HG03135 (cell line): ENCODE results near the gene PON3.
"Not testable (repeated sequence)": the region's sequence is repeated elsewhere in the genome, so short reads cannot be mapped to it uniquely, and the experiment has no call there.

Experiments
- ATAC-seq: cut with Tn5 transposase; IDR thresholded peaks from one replicate; pipeline ENCODE4 v1.9.1; 2021; ENCODE audit warnings: mild to moderate bottlenecking, moderate library complexity; ENCODE audit not compliant: unreplicated experiment

PON3 gene

DNA sequence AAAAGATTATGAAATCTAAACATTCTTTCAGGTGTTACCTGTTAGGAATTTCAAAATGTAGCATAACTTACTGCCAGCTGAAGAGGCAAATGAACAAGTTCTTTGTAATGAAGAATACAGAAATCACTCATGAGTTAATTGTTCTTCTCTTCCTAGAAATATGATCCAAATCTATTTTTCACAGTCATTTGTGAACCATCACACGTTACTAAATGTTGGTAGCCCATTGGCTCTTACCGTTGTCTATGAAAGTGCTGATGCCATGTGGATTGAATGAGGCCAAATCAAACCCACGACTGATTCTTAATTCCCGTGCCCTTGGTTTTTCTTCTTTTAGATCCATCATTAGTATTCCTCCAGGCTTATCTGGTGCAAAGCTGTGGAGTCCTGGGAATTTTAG lies 15.9 kb upstream of the PON3 start:
- ATAC-seq: no peak

DNA sequence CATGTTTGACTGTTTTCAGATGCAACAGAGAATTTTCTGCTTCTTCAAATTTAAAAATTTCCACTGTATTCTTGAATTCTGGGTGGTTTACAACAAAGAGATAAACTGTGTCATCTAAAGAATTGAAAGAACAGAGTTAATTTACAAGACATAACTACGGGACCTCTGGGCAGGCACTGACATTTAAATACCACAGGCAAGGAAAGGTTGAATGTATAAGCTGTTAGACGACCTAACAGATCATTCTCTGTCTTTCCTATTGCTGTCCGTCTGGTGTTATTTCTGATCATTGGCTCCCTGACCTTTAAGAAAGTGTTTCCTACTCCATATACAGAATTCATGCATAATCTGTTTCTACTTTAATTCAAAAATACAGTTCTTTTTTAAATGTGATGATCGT lies 15.5 kb upstream of the PON3 start:
- no peak for ATAC-seq

DNA sequence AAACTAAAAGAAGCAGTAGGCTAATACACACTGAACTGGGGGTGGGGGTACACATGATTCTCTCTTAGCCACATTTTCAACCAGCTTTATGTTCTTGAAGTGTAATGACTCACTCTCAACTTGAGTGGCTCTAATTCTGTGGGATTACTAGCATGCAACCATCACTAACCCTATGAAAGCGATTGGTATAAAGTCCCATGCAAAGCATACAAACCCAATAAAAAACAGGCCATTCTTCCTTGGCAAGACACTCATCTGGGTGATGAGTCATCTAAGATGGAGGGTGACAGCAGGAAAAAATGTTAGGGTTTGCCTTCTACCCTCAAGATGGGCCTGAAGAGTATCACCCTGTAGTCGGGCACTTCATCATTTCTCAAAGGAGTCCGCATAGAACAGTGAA lies 14.9 kb upstream of the PON3 start:
- no peak for ATAC-seq

DNA sequence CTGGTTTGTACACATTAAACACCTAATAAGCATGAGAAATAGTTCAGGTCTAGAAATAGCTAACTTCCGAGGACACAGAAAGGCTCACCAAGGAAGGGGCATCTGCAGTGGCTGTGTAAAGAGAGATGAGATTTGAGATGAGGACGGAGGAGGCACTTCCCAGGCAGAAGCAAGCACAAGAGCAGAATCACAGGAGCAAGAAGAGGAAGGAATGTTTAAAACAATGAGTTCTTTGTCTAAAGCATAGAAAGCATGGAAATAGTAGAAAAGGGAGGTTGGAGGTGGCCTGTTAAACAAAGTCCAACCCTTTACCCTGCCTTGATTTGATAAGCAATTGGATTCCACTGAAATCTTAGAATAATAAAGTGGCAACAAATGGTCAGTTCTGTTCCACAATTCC lies 11.6 kb upstream of the PON3 start:
- no peak for ATAC-seq

DNA sequence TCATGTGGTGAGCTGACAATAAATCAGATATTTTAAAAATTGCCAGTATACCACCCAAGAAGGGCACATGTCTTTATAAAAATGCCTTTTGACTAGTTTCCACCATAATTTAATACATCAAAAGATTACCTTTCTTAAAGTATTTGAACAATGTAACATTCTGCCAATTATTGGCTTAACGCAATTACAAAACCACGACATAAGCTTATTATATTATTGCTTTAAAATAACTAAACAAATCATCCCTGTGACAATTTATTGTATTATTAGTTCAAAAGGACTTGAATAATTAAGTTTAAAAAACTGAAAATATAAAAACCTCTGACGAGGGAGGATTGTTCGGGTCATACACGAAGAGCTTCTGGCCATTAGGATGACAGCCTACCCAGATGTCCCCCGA lies 9.6 kb upstream of the PON3 start:
- ATAC-seq: no peak

DNA sequence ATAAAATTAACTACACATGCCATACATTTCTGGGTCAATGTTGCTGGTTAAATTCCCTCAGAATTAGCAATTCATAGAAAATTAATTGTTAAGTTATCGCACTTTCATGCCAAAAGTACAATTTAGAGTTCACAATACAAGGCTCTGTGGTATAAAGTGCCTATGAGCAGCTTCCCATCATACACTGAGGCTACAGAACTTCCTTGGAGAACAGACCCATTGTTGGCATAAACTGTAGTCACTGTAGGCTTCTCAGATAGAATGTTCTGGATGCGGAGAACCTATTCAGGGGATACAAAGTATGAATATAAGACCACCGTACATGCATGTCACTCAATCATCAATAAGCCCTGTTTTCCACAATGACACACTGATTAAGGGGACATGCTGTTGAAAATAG lies 9.0 kb upstream of the PON3 start:
- ATAC-seq: no peak

DNA sequence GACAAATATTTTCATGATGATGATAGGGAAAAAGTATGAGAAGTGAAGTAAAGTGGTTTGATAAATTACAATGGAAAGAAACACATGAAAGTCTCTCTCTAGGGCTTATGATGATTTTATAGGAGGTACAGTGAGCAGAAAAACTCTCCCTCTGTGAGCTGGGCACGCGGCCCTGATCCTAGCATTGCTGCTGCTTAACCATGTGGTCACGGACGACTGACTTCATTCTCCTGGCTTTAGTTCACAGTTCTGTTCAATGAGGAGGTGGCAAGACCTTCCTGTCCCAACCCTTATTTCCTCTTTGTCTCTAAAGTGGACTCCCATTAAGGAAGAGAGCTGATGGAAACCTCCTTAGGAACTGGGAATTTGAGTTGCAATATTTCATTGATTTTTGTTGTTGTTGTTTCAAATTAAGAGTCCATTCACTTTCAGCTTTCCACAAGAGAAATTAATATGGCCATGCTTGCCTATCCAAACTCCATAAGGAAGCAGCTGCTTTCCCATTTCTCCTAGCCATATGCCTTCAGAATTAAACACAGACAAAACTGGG lies 8.2 kb upstream of the PON3 start:
- no peak for ATAC-seq

DNA sequence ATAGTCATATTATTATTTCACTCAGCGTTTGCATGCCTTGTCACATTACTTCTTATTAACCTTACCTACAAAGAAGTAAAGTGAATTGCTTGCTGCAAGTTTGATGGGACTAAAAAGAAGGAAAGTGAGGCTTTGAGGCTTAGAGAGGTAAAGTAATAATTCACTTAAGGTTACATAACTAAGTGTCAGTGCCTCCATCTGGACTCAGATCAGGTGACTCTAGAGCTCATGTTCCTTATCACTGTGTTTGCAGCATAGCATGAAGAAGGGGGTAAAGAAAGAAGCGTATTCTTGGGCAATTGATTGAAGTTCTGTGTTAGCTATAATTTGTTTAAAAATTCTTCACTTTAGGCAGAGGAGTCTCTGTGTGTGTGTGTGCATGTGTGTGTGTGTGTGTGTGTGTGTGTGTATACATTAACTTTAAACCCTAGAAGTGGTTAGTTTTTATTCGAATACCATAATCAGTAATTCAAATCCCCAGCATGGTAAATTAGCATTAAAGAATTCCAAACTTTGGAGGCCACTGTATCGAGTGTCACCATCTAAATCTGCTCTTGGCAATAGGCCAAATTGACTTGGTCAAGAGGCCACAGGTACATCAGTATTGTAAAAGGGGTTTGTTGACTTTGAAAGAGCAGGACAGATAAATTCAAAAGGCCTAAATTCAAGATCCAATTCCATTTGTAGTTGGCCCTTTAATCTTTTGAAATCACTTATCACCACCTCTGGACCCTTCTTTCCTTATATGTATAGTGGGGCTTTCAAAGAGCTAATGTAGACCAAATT lies 2.2 kb upstream of the PON3 start:
- no peak for ATAC-seq

DNA sequence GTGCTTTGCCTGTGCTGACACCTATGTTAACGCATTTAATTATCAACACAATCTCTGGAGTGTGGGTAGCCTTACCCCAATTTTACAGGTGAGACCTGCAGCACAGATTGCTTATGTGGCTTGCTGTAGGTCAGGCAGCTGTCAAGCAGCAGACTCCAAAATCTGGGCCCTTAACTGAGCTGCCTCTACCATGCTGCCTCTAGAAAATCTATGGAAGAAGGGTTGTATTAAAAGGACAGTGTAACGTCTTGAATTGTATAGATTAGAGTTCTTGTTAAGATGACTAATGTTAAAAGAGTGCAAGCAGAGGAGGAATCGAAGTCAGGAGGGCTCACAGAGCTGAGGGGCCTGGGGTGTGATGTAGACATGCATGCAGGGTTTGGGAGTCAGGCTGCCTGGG lies 1.2 kb upstream of the PON3 start:
- no peak for ATAC-seq

DNA sequence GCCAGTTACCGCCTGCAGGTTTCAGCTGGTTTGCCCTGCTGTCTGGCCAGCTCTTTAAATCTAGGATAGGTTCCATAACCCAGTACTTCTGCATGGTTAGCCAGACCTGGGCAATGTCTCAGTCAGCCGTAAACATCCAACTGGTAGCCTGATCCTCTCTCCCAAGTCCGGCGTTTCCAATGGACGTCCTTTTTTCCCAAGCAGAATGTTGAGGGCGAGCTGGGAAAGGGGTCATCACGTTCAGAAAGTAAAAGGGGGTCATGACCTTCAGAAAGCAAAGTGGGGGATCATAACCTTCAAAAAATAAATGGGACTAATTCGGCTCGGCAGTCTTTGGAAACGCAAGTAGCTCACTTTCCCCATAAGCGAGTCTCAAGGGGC lies 430 bp downstream of the PON3 start:
- no peak for ATAC-seq

DNA sequence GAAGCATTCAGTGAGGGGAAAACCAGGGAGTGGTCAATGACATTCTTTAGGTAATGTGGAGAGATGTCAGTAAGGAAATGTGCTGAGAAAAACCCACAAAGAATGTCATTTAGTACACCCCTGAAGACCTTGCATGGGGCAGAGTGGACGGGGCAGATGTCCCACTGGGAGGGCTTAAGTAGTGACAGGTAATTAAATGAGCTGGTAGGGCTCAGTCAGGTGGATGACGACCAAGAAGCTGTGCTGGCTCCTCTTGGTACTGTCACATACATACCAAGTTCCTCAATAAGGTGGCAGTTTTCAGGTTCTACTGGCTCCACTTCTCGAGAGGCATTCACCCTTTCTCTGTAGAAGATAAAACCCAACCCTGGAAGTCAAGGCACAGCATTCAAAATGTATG lies 1.8 kb downstream of the PON3 start:
- no peak for ATAC-seq

DNA sequence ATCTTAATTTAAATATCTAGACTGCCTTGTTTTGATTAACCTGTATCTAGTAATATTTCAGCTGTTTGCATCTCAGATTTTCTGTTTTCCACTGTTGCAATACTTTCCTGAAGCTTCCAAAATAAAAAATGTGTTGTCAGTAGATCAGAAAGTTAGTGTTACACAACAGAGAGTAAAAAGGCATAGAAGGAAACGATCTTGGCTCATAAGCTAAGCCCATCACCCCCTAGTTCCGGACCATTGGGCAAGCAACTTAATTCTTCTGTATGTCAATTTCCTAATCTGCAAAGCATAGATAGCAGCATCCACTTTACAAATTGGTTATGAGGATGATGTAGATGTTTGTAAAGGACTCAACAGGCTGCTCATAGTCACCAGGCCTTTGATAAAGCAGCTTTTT lies 4.4 kb downstream of the PON3 start:
- no peak for ATAC-seq

DNA sequence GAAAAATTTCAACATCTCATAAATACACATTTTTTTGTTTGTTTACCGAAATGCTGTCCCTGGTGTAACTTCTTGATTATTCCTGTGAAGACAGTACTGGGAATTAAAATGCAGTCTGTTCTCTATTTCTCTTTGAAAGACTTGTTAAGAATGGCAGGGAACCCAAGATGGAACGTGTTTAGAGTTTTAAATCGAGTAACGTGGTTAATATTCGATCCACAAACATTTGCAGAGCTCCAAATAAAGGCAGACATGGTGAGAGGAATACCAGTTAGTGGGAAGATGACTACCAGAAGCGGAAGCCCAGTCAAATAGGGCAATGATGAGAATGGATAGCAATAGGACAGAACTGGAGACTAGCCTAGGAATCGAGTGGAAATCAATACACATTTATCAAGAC lies 6.7 kb downstream of the PON3 start:
- ATAC-seq: no peak

DNA sequence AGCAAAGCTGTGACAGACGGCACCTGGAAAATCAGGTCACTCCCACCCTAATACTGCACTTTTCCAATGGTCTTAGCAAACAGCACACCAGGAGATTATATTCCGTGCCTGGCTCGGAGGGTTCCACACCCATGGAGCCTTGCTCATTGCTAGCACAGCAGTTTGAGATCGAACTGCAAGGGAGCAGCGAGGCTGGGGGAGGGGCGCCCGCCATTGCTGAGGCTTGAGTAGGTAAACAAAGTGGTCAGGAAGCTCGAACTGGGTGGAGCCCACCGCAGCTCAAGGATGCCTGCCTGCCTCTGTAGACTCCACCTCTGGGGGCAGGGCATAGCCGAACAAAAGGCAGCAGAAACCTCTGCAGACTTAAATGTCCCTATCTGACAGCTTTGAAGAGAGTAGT lies 16.7 kb downstream of the PON3 start:
- not testable (repeated sequence) for ATAC-seq

DNA sequence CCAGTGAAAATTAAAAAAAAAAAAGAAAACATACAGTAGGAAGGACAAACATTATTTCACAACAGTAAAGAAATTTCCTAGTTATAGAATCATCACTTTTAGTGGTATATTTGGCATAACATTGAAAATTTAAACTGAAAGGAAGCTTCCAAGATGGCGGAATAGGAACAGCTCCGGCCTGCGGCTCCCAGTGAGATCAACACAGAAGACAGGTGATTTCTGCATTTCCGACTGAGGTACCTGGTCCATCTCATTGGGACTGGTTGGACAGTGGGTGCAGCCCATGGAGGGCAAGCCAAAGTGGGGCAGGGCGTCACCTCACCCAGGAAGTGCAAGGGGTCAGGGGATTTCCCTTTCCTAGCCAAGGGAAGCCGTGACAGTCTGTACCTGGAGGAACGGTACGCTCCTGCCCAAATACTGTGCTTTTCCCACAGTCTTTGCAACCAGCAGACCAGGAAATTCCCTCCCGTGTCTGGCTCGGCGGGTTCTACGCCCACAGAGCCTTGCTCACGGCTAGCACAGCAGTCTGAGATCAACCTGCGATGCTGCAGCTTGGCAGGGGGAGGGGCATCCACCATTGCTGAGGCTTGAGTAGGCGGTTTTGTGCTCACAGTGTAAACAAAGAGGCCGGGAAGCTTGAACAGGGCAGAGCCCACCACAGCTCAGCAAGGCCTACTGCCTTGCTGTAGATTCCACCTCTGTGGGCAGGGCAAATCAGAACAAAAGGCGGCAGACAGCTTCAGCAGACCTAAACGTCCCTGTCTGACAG lies 19.4 kb downstream of the PON3 start:
- ATAC-seq: no peak

DNA sequence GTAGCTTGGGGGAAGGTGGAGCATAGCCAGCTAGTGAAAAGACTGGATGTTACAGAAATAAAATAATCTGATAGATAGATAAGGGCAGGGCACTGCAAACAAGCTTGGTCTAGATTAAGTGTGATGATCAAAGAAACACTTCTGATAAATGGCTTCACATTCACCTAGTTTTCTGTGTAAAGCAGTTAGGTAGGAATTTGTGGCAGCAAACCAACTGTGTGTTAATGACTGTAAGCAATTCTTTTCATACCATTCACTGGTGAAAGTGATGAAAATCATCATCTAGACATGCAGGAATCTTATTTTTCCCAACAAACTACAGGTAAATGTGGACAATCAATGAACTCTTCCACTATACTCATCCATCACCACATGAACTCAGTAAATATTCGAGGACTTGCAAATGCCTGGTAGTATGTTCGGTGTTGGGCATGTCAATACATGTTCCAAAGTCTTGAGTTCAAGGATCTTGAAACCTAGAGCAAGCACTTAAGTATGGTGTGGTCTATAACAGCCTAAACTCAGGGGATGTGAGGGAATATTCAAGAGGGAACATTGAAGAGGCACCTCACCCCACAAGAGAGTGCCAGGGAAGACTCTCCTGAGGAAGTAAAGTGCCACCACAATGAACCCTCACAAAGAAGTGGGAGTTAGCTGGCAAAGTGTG lies 20.5 kb downstream of the PON3 start:
- no peak for ATAC-seq

DNA sequence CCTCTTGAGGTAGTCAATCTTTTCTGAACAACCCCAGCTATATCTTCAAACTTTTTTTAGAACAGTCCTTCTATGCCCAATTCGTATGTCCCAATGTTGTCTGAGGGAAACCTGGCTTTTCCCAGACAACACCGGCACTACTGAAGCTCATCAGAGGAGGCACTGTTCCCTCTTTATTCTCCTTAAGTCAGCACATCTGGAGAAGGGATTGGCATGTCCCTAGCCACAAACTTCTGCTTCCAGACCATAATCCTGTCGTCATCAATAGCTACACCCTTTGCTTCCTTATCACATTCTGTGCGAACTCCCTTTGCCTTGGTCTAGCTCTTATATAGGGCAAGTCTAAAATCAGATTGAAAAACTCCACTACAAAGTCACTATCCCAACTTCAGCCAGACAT lies 22.9 kb downstream of the PON3 start:
- ATAC-seq: no peak

DNA sequence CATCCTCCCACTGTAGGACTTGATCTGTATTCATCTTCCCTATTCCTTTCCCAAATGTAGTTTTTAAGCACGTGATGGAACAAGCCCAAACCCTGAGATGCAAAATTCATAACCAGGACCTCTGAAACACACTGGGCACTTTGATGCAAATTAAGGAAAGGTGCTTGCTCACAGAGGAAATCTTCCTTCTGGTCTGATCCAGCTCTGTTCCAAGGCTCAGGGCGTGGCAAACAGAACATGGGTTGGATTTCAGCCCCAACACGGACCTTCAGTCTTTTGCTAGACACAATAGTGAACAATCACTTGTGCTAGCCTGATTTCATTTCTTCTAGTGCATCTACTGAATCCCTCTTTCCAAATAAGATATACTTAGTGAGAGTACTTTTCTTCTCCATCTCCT lies 27.9 kb downstream of the PON3 start:
- ATAC-seq: no peak

DNA sequence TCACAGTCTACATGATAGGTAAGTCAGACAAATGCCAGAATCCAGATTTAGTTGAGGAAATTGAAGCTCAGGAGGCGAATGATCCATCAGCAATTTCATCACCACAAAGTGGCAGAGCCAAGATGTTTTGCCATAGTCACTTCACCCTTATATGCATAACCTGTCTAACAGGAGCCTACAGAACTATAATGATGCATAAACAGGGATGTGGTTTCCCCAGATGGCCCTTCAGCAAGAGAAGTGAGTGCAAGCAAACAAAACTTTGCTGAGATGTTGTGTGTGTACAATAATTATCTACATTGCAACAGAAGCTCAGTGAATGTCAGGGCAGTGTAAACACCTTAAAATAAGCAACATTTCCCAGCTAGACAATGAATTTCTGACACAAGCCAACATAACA lies 28.6 kb downstream of the PON3 start:
- no peak for ATAC-seq

DNA sequence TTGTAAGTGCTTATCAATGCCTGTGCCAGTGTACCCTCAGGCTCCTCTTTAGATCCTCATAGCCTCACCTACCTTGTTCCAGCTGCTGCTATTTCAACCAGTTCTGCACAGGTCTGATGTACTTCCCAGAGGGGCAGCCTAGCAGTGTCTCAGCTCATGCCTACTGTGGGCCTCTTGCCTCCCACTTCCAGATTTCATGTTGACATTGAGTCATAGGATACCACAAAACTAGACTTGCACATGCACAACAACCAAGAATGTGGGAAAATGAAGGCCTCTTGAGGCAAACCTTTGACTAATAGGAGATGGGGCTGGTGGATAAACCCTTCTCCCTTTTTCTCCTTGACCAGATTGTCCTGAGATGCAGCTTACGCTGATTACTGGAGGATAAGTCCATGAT lies 31.0 kb downstream of the PON3 start:
- no peak for ATAC-seq

DNA sequence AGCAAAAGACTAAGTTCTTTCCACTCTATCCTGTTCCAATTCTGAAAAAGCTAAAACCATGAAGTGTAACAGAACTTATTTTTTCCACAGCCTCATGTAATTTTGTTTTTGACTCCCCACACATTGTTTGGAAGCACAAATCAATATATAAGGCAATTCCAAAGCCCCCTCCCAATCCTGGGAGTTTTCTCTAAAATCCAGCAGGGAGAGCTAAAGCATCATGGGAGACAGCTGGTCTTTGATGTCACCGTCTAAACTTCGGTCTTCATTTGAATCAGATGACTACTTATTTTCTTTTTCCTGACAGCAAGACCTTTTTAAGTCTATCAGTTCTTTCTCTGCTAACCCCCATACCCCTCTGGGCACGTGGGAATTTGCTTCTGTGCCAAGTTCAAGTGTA lies 38.6 kb downstream of the PON3 start:
- ATAC-seq: no peak
